ENCODE results near the gene B3GAT1. TPM values are rescaled to one million over a fixed set of nuclear protein-coding genes. Genes with fewer than 3 reads are reported as not detected.

The B3GAT1 gene
- total RNA-seq, 2 donors from 2014 or later: 20.6 to 29.5 TPM

DNA sequence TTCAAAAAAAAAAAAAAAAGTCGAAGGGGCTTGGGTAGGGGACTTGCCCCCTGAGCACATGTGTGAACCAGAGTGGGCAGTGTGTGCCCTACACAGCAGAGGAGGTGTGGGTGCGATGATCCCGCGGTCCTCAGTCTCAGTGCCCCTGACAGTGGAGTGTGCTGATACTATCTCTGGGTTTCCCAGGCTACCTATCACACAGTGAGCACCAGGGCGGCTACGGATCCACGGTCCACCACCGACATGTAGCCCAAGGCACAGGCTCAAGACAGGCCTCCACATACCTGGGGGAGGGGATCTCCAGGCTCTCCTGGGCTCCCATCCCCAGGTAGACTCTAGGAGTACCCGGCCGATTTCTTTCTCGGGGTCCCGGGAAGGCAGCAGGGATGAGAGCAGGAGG lies 9.1 kb downstream of the B3GAT1 start:
- Histone ChIP-seq H3K9me3 (ENCODE audit: control insufficient read depth, low read length) (no peaks in the 10 kb centered on the region), H3K9ac (ENCODE audit: extremely low read depth, low read length, poor library complexity, severe bottlenecking) (no peak overlapping the region), H3K27me3 (ENCODE audit: control insufficient read depth, insufficient read depth, low read length, poor library complexity, severe bottlenecking) (no peaks in the 10 kb centered on the region), H3K36me3 (ENCODE audit: control insufficient read depth, insufficient read depth, low read length) (no peaks in the 10 kb centered on the region), H3K27ac (ENCODE audit: low read depth, low read length) (no peak overlapping the region), H3K4me1 (ENCODE audit: control insufficient read depth, insufficient read depth, low read length) (no peaks in the 10 kb centered on the region), H3K4me3 (ENCODE audit: low read length) (no peak overlapping the region)
- no peak for DNase-seq
- Mint-ChIP-seq H3K27ac (no peak overlapping the region), H3K27me3 (ENCODE audit: insufficient read depth) (peaks cover 7% of the 10 kb centered on the region), H3K4me1 (peaks cover 2% of the 10 kb centered on the region), H3K4me3 (no peak overlapping the region), H3K9me3 (peaks cover 5% of the 10 kb centered on the region), H3K36me3 (ENCODE audit: low read depth) (no peaks in the 10 kb centered on the region)
- TF ChIP-seq, protein P1, sequence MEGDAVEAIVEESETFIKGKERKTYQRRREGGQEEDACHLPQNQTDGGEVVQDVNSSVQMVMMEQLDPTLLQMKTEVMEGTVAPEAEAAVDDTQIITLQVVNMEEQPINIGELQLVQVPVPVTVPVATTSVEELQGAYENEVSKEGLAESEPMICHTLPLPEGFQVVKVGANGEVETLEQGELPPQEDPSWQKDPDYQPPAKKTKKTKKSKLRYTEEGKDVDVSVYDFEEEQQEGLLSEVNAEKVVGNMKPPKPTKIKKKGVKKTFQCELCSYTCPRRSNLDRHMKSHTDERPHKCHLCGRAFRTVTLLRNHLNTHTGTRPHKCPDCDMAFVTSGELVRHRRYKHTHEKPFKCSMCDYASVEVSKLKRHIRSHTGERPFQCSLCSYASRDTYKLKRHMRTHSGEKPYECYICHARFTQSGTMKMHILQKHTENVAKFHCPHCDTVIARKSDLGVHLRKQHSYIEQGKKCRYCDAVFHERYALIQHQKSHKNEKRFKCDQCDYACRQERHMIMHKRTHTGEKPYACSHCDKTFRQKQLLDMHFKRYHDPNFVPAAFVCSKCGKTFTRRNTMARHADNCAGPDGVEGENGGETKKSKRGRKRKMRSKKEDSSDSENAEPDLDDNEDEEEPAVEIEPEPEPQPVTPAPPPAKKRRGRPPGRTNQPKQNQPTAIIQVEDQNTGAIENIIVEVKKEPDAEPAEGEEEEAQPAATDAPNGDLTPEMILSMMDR (conservative IDR thresholded peaks at IDR 0.05): no peak
- 90 to 91% methylated on average over 10 to 12 of the region's 12 CpGs for WGBS, 2 experiments (ENCODE audit: insufficient coverage in 1 of 2, insufficient read length in 1 of 2)

DNA sequence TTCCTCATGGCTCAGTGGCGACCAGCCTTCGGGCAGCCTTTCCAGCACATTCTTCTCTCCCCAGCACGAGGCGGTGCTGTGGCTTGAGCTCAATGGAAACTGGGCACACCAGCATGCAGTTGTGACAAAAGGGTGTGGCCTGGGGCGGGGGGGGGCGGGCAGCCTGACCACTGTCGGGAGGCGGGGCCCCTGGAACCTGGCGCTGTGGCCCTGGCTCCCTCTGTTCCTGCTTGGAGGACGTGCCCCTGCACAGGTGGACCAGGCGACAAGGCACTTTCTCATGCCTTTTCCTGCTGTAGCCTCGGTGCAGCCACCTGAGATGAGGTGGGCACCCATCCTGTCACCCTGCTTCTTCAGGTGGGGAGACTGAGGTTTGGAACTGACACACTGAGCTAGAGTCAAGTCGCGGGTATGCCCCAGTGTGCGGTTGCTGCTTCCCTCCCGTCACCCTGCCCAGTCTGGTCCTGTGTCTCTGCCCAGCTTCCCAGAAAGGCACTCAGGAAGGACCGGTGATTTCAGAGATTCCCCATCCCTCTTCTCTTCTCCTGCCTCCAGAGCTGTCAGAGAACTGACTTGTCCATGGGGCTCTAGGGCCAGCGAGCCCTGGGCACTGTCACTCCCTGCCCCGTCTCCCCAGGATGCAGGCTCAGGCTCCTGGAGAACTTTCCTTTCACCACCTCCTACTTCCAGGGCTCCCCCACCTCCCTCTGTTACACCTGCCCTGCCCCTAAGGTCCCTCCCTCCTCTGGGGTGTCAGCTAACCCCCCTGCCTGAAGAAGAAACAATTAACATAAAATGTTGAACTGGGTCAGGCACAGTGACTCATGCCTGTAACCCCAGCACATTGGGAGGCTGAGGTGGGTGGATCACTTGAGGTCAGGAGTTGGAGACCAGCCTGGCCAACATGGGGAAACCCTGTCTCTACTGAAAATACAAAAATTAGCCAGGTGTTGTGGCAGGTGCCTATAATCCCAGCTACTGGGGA lies 9.9 kb downstream of the B3GAT1 start:
- Histone ChIP-seq H3K36me3 (ENCODE audit: control insufficient read depth, insufficient read depth, low read length) (no peaks in the 10 kb centered on the region), H3K27me3 (ENCODE audit: control insufficient read depth, insufficient read depth, low read length, poor library complexity, severe bottlenecking) (no peaks in the 10 kb centered on the region), H3K9me3 (ENCODE audit: control insufficient read depth, low read length) (no peaks in the 10 kb centered on the region), H3K27ac (ENCODE audit: low read depth, low read length) (no peak overlapping the region), H3K4me1 (ENCODE audit: control insufficient read depth, insufficient read depth, low read length) (no peaks in the 10 kb centered on the region), H3K4me3 (ENCODE audit: low read length) (no peak overlapping the region), H3K9ac (ENCODE audit: extremely low read depth, low read length, poor library complexity, severe bottlenecking) (no peak overlapping the region)
- 81 to 95% methylated on average over 10 to 18 of the region's 19 CpGs for WGBS, 2 experiments (ENCODE audit: insufficient coverage in 1 of 2, insufficient read length in 1 of 2)
- H3K36me3 Mint-ChIP-seq (ENCODE audit: low read depth): no peaks in the 10 kb centered on the region
- peaks cover 2% of the 10 kb centered on the region for H3K4me1 Mint-ChIP-seq
- TF ChIP-seq, protein P1 (conservative IDR thresholded peaks at IDR 0.05): no peak
- H3K9me3 Mint-ChIP-seq: peaks cover 5% of the 10 kb centered on the region
- no peak overlapping the region for H3K27ac Mint-ChIP-seq
- no peaks in the 10 kb centered on the region for H3K27me3 Mint-ChIP-seq (ENCODE audit: insufficient read depth)
- DNase-seq: no peak
- H3K4me3 Mint-ChIP-seq: no peak overlapping the region

GRCh38 chr11:134399996-134400395 lies 12.0 kb downstream of the B3GAT1 start:
- Mint-ChIP-seq H3K27ac (no peak overlapping the region), H3K36me3 (ENCODE audit: low read depth) (no peaks in the 10 kb centered on the region), H3K9me3 (peaks cover 5% of the 10 kb centered on the region), H3K4me3 (no peak overlapping the region), H3K4me1 (no peaks in the 10 kb centered on the region), H3K27me3 (ENCODE audit: insufficient read depth) (no peaks in the 10 kb centered on the region)
- no peak for DNase-seq
- Histone ChIP-seq H3K27me3 (ENCODE audit: control insufficient read depth, insufficient read depth, low read length, poor library complexity, severe bottlenecking) (no peaks in the 10 kb centered on the region), H3K36me3 (ENCODE audit: control insufficient read depth, insufficient read depth, low read length) (no peaks in the 10 kb centered on the region), H3K4me3 (ENCODE audit: low read length) (no peak overlapping the region), H3K9ac (ENCODE audit: extremely low read depth, low read length, poor library complexity, severe bottlenecking) (no peak overlapping the region), H3K9me3 (ENCODE audit: control insufficient read depth, low read length) (no peaks in the 10 kb centered on the region), H3K4me1 (ENCODE audit: control insufficient read depth, insufficient read depth, low read length) (no peaks in the 10 kb centered on the region), H3K27ac (ENCODE audit: low read depth, low read length) (no peak overlapping the region)
- TF ChIP-seq, protein P1 (conservative IDR thresholded peaks at IDR 0.05): no peak
- WGBS, 2 experiments (ENCODE audit: insufficient coverage in 1 of 2, insufficient read length in 1 of 2): 86 to 97% methylated on average over 4 to 7 of the region's 7 CpGs

Data from endodermal cell (in vitro differentiated cells).